GM21423 (cell line): ENCODE data around the gene BACH2.

Source experiments
- ATAC-seq: cut with Tn5 transposase; IDR thresholded peaks from one replicate; pipeline ENCODE4 v1.9.1; 2021; ENCODE audit warnings: mild to moderate bottlenecking, moderate library complexity; ENCODE audit not compliant: unreplicated experiment

BACH2 gene

DNA sequence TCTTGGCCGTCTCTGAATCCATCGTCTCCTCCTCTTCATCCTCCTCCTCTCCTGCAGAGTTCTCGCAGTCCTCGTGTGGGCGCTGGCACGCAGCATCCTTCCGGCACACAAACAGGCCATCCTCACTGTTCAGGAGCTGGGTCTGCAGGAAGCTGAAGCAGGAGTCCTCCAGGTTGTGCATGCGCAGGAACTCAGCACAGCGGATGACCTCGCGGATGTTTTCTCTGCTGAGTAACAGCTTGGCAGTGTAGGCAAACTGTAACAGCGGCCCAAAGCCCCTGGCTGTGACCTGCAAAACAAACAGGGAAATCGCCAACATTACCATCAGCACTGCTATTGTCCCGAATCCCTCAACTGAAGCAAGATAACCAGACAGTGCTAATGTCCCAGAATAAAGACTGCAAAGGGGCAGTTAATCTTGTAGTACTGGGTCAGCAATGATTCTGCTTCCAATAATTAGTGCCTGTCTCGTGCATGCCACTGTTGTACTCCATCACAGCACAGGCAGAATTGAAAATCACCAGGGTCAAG, 345.0 kb downstream of the BACH2 start:
- no peak for ATAC-seq

DNA sequence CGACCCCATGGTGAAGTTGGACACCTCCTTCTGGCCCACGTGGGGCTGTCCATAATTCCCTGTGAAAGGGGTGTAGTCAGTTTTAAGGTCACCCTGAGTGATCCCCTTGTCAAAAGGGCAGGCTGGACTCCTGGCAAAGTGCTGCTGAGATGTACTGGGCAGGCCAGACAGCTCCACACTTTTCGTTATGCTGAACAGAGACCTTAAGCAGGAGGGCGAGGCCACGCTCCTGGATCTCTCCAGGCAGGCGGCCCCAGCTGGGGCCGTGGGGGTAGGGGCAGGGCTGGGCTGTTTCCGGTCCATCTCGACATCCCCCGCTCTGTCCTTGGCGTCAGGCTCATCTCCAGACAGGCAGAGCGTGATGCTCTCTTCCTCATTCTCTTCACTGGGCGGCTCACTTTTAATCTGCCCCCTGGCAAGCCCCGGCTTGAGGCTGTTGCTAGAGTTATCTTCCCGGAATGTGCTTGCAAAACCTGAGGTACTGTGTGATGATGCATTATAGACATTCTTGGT, 345.7 kb downstream of the BACH2 start:
- ATAC-seq, result no peak

DNA sequence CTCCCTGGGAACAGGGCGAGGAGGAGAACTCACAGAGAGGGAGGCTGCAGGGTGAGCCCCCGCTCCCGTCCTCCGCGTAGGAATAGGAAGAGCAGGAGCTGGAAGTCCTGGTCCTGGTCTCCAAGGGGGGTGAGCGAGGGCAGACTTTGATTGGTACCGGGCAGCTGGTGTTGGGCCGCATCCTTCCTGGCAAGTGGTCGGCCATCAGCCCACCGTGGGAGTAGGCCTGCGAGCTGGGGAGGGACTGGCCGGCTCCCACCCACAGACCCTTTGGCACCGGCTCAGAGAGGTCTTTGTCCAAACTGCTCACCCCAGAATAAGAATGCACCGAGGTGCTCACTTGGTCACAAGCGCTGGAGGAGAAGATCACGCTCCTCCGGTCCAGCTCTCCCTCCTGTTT, 346.2 kb downstream of the BACH2 start:
- ATAC-seq, result no peak

DNA sequence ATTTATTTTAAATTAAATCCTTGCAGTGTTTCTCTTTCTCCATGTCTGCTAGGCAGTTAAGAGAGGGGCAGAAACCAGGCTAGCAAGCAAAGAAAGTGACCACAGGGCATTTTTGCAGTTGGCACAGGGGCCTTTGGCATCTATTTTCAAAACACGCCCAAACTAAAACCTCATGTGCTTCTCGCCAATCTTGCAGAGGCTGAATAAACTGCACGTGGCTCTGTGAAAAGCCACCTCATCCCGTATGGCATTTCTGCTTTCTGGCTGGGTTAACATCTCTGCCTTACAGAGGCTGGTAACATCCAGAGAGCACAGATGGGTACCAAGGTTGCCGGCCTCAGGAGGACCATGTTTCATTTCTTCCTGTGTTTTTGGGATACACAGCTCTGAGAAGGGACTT, 347.8 kb downstream of the BACH2 start:
- no peak for ATAC-seq

DNA sequence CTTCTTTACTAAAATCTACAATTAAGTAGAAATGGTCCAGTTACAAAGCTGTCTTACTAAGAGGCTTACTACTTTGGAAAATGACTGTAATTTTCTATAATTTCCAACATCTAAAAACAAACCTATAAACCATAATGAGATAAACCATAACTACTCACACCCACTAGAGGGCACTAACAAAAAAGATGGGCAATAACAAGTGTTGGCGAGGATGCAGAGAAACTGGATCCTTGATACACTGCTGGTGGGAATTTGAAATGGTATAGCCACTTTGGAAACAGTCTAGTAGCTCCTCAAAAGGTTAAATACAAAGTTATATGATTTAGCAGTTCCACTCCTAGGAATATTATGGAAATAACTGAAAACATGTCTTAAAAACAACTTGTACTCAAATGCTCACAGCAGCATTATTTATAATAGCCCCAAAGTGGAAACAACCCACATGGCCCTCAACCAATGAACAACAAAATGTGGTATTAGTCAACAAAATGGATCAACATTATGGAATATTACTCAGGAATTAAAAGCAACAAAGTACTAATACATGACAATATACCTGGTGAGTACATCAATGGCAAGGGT, 351.7 kb downstream of the BACH2 start:
- no peak for ATAC-seq

DNA sequence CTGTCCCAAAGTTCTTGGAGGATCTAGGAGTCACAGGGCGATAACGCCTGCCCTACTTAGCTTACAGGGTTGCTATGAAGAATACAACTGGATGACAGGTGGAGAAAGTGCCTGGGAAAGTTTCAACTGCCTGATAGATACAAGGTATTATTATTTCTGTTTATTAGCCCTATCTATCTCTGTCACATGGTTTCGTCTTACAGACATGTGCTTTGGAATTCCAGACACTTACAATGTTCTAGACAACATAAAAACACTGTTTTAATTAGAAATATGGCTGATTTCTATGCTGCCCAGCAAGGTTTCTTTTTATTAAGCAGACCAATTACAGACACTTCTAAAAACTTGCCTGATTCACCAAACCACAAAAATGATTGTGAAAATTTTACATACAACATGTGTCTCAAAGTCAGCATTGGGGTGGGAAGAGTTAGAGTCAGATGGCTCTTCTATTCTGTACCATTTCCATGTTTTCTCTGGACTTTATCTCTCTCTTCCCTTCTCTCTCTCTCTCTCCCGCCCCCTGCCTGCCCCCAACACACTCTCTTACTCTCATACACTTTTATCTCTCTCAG, 352.4 kb downstream of the BACH2 start:
- no peak for ATAC-seq

DNA sequence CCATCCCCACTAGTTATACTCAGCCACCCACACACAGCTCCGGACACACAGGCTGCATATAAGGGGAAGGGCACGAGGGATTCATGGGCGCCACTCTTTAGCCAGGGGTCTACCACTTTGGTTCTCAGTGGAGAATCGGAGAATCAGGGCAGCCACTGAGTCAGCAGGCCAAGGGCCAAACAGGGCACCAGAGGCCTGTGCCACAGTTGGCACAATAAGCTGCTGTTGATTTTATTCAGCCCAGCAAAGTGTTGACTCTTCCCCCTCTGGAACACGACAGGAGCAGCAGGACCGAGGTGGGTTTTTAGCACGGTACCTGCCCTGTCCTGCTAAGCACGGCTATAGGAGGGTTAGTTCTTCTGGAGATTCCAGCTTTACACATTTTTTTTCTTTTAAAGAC, 354.0 kb downstream of the BACH2 start:
- no peak for ATAC-seq

DNA sequence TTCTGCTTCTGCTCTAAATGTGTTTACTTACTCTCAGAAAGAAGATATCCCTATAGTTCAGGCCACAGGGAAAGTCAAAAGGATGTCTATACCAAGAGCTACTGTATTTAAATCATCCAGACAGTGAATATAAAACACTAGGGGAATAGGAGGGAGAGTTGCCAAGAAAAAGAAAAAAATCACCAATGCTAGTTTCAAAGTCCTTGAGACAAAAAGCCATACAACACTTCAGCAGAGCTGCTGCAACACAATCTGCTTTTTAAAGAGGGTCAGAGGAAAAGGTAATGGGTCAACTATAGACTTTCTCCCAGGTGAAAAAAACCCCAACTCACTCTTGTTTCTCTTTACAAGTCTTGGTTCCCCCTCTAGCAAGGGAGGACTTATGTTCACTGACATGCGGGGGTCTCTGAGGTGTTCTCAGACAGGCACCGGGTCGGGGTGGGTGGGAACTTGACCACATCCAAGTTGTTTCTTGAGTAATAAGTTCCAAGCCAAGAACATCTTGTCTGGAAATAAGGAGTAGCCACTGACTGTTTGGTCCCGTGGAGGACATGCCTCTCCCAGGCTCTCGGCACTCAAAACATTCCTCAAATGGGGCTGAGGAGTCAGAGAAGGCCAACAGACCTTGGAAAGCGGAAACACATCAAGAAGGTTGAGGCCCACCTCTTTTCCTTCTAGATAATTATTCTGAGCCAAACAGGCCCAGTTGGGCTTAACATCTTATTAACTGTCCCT, 354.7 kb downstream of the BACH2 start:
- ATAC-seq, result no peak

DNA sequence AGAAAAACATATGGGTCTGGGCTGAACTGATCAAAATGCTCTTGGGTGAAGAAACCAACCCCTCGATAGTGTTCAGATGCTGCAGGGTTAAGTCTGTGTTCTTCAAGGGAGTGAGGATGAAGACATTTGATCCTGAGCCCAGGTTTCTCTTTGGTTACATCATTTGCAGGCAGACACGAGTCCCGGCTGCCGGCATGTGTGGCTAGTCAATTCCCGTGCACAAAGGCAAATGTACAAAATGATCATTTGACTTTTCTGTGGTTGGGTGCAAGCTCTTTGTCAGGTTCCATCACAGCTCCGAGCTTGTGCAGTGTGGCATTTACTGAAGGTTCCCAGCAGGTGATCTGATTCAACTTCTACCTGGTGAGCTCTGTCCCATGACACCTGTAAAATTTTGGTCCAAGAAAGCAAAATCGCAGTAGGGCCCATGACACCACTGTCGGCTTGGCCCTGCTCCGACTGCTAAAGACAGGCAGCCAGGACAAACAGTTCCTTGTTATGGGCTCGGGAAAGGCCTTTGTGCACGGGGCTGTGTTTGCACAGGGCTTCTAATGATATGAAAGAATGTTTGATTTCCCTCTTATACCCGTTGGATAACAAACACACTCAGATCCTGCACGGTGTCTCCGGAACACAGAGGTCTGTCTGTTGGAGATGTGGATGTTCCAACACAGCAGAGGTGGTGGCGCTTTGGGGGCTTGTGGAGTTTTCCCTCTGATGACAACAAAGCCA, 355.4 kb downstream of the BACH2 start:
- ATAC-seq, result no peak

DNA sequence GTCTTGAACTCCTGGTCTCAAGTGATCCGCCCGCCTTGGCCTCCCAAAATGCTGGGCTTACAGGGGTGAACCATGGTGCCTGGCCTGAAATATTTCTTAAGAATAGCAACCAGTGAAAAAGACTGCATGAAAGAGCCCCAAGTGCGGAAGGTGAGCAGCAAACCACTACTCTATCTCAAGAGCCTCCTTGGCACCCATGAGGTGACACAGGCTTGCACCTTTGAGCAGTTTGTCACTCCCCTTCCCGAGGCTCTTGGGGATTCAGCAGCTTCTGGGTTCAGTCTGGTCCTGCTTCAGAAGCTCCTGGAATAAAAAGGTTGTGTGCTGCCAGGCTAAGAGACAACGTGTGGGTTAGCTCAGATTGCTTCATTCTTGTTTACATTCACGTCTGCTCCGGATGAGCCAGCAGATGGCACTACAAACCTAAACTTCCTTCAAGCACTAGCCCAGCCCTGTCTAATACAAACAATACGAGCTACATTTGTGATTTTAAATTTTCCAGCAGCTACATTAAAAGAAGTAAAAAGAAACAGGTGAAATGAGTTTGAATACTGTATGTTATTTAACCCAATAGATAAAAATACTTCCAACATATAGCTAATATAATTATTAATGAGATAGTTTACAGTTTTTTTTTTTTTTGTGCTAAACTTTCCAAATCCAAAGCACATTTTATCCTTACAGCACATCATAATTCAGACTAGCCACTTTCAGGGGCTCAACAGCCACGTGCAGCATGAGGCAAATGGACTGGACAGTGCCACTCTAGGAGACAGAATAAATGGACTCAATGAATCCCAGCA, 356.2 kb downstream of the BACH2 start:
- ATAC-seq, result peak; percentile 87

DNA sequence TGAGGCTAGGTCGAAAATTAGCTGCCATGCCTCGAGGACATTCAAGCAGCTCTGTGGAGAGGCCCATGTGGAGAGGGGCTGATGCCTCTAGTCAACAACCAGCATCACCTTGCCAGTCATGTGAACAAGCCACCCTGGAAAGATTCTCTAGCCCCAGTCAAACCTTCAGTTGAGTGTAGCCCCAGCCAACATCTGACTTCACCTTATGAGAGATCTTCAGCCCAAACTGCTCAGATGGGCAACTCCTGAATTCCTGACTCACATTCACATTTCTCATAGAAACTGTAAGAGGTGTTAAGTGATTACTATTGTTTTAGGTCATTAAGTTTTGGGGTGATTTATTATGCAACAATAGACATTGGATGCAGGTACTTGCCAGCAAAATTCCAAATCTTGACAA, 357.5 kb downstream of the BACH2 start:
- no peak for ATAC-seq

DNA sequence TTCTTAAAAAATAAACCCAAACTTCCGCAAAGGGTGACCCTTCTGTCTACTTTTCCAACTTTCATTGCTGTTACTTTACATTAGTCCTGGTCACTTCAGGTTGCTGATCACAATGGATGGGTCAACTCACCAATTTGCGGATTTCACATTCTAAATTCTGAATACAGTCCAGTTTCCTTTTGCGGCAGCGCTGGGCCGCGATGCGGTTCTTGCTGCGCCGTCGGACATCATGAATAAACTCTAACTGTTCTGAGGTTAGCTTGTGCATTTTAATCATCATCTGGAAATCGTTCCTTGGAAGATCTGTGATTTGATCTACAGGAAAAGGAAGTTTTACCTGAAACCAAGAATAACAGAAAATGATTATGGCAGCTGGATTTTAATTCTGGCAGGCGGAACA, 358.6 kb downstream of the BACH2 start:
- no peak for ATAC-seq

DNA sequence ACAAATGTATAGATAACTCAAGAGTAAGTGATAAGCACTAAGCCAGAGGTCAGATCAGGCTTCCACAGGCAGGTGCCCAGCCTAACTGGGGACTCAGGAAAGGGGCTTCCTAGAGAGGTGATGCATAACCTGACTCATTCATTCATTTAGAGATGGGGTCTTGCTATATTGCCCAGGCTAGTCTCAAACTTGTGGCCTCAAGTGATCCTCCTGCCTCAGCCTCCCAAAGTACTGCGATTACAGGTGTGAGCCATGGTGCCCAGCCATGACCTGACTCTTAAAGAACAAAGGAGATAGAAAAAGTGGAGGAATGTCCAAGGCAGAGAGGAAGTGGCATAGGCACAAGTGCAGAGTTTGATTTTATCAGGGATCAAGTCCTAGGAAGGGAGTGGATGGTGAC, 360.5 kb downstream of the BACH2 start:
- no peak for ATAC-seq

DNA sequence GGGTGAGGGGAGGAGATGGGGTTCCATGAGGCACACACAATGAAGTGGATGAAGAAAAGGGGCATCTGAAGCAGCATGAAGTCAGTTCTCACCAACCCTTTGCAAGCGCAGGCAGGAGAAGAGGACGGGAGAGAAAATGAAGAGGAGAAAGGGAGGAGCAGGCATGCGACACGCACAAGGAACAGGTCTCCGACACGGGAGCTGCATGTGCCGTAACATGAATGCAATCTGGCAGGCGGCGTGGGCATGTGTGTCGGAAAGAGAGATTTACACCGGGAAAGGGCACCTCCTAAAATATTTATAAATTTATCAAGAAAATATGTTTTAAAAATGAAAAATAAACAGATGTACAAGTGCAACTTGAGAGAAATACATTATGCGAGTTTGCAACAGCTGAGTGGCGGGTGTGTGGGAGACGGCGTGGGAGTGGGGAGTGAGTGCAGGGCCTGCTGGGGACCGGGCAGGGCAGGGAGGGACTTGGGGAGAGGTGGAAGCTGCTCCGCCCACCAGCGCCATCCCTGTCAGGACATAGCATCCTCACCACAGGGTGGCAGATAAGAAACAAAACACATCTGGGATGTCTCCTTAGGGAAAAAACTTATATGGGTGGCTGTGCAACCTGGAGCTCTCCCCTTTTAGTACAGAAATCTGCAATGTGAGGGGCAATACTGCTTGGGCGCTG, 361.8 kb downstream of the BACH2 start:
- no peak for ATAC-seq

DNA sequence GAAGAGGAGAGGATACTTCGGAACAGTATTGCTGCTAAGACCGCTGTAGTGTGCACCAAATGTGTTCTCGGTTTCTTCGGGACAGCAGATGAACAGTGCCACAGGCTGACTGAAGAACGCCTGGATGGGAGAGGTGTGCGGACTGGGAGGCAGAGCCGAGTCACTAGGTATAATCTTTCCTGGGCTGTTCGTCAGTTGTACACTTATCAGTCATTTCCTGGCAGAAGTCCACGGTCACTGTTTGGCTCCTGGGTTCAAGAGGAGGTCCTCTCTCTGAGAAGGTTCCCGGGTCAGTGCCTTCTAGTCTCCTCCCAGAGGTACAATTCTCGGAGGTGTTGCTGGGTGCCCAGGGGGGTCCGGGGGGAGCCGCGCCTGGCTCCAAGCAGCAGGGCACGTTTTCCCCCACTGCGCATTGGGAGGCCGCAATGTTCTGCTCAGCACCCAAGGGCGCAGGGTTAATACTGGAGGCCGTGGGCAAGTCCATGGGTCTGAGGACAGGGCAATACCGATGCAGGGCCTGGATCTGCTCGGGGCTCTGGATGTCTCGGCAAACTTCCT, 364.3 kb downstream of the BACH2 start:
- no peak for ATAC-seq

DNA sequence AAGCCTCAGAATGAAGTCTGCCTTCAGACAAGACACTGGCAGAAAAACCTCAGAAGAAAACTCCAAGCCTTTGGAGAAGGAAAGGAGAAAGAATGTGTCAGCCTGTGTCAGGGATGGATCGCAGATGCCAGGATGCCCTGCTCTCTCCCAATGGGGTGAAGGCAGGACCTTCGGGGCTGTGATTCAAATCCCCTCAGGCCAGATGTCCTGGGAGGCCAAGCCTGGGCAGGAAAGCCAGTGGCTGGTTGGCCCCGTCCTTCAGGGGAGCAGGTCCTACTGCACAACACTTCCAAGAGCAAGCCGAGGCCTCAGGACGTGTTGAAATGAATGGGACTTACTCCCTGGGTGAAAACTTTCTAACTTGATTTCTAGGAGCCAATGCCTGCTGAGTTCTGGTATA, 365.9 kb downstream of the BACH2 start:
- no peak for ATAC-seq

DNA sequence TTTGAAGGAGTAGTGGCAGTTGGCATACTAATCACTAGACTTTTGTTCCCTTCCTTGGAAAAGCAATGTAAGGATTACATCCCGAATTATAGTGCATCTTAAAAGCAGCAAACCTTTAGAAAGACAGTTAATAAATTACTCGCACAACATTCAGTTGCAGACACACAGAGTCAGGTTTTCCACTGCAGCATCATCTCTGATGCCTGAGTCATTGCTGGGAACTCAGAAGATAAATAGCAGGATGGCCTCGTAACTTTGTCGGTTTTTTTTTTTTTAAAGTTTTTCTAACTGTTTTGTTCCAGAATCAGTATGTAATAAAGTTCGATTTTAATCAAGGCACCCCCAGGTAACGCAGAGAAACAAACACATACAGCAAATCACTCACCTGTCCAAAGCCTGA, 368.0 kb downstream of the BACH2 start:
- no peak for ATAC-seq

DNA sequence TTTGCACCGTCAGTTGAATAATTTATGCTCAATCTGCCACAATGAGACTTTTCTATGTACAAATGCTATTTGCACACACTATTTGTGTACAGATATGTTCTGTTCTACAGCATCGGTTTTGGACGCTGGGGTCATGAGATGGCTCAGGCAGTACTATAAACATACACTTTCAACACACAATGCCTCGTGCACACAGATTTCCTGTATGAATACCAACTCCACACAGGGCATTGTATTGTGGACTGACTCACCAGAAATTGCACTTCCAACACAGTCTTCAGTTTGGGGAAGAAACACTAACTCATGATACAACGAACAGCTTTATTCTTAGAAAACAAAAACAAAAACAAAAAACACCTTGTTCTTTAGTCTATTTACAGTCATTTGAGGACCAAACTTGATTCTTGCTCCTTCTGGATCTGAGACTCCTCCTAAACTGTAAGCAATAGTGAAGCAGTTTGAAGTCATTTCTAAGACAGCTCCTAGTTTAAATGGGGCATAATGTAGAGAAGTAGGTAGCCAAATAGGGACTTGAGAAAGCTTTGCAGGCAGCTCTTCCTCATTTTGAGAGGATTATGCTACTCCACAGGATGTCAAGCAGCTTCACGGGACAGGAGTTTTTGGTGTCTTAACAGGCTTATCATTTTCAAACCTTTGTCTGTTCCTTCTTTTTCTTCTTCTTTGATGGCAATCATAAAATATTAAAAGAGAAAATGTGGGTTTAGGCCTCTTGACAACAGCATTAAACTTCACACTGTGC, 368.7 kb downstream of the BACH2 start:
- no peak for ATAC-seq

DNA sequence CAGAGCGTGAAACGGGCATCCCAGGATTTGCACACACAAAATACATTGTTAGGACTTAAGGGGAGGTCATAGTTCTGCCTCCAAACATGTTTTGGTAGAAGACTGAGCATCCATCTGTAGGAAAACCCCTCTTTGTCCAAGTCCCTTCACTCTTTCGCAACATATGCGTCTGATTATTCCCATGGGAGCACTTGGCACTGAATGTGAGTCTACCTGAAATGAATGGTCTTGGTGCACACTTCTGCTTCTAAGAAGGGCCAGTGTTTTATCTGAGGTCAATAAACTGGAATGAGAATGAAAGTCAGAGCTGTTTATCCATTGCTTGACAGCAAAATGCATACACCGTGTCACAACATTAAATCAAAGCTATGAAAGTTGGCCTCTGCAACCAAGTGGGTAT, 369.4 kb downstream of the BACH2 start:
- ATAC-seq, result no peak
